RPMI7951 (cell line): ENCODE results near the gene BCOR. TPM values are rescaled to one million over a fixed set of nuclear protein-coding genes. Genes with fewer than 3 reads are reported as not detected.
A peak's percentile ranks its signal among the peaks of the same experiment; 100 is the strongest.

ENCODE experiments used
- DNase-seq: peaks from one replicate; pipeline ENCODE4 v3.0.0-alpha.2; 2012; ENCODE audit warnings: low read depth
- total RNA-seq: library from RNA; depleted of rRNA; stranded (reverse); fragments of >200 nt; shearing (Covaris generic); gene quantifications from 2 replicates; pipeline ENCODE4 v1.2.3, GENCODE V29; 2014

Gene BCOR
- total RNA-seq, 1 experiment from 2014 or later, result 42.9 TPM

GRCh38 chrX:40065296-40066046 lies 32.3 kb downstream of the BCOR start:
- DNase-seq, result no peak

- no peak for DNase-seq
Observed at GRCh38 chrX:40064055-40064597, 33.6 kb downstream of the BCOR start.

- DNase-seq, result no peak
Observed at GRCh38 chrX:40063555-40063954, 34.2 kb downstream of the BCOR start.

GRCh38 chrX:40062525-40063155 lies 35.1 kb downstream of the BCOR start:
- DNase-seq, result no peak

GRCh38 chrX:40061871-40062524 lies 35.8 kb downstream of the BCOR start:
- no peak for DNase-seq

GRCh38 chrX:40061005-40061404 lies 36.8 kb downstream of the BCOR start:
- no peak for DNase-seq

GRCh38 chrX:40060356-40060845 lies 37.4 kb downstream of the BCOR start:
- no peak for DNase-seq

- DNase-seq, result no peak
Observed at GRCh38 chrX:40058719-40059118, 39.0 kb downstream of the BCOR start.

GRCh38 chrX:40057405-40057804 lies 40.4 kb downstream of the BCOR start:
- no peak for DNase-seq

GRCh38 chrX:40056420-40056819 lies 41.3 kb downstream of the BCOR start:
- DNase-seq, result peak; percentile 55

GRCh38 chrX:40055495-40055894 lies 42.3 kb downstream of the BCOR start:
- DNase-seq, result peak; percentile 14

GRCh38 chrX:40054793-40055192 lies 43.0 kb downstream of the BCOR start:
- no peak for DNase-seq

- DNase-seq, result no peak
Observed at GRCh38 chrX:40050532-40050931, 47.2 kb downstream of the BCOR start.

GRCh38 chrX:40049084-40049641 lies 48.6 kb downstream of the BCOR start:
- no peak for DNase-seq

- no peak for DNase-seq
Observed at GRCh38 chrX:40047485-40047884, 50.3 kb downstream of the BCOR start.

- DNase-seq, result no peak
Observed at GRCh38 chrX:40043895-40044294, 53.9 kb downstream of the BCOR start.

- no peak for DNase-seq
Observed at GRCh38 chrX:40041915-40042314, 55.8 kb downstream of the BCOR start.

- DNase-seq, result no peak
Observed at GRCh38 chrX:40040686-40041461, 56.9 kb downstream of the BCOR start.

- no peak for DNase-seq
Observed at GRCh38 chrX:40039887-40040286, 57.9 kb downstream of the BCOR start.

GRCh38 chrX:40037367-40037766 lies 60.4 kb downstream of the BCOR start:
- DNase-seq, result no peak

GRCh38 chrX:40035726-40036125 lies 62.0 kb downstream of the BCOR start:
- DNase-seq, result no peak
